Measurements from ENCODE around the gene ATP5F1B.
"Not testable (repeated sequence)": the region's sequence is repeated elsewhere in the genome, so short reads cannot be mapped to it uniquely, and the experiment has no call there.

ATP5F1B gene

GRCh38 chr12:56653781-56654180 is 8.0 kb upstream of the ATP5F1B start:
- DNase-seq (ENCODE audit: low read depth in 2 of 3, low spot score in 2 of 3): not testable (repeated sequence)

- not testable (repeated sequence) for DNase-seq (ENCODE audit: low read depth in 2 of 3, low spot score in 2 of 3)
Observed at GRCh38 chr12:56648023-56648422, 2.2 kb upstream of the ATP5F1B start.

GRCh38 chr12:56645201-56645716 is 525 bp downstream of the ATP5F1B start:
- DNase-seq (ENCODE audit: low read depth in 2 of 3, low spot score in 2 of 3): no peak

GRCh38 chr12:56644654-56645053 is 1.1 kb downstream of the ATP5F1B start:
- no peak for DNase-seq (ENCODE audit: low read depth in 2 of 3, low spot score in 2 of 3)

- no peak for DNase-seq (ENCODE audit: low read depth in 2 of 3, low spot score in 2 of 3)
Observed at GRCh38 chr12:56641219-56641618, 4.6 kb downstream of the ATP5F1B start.

GRCh38 chr12:56637621-56638020 is 8.2 kb downstream of the ATP5F1B start:
- no peak for DNase-seq (ENCODE audit: low read depth in 2 of 3, low spot score in 2 of 3)

GRCh38 chr12:56636675-56637540 is 8.9 kb downstream of the ATP5F1B start:
- peak; percentile 83 to 93 (median 87) for DNase-seq (ENCODE audit: low read depth in 2 of 3, low spot score in 2 of 3)

- peak; percentile 62 to 76 (median 71) for DNase-seq (ENCODE audit: low read depth in 2 of 3, low spot score in 2 of 3)
Observed at GRCh38 chr12:56635806-56636674, 9.7 kb downstream of the ATP5F1B start.

- DNase-seq (ENCODE audit: low read depth in 2 of 3, low spot score in 2 of 3): peak; percentile 43 to 52 (median 44)
Observed at GRCh38 chr12:56634837-56635791, 10.7 kb downstream of the ATP5F1B start.

GRCh38 chr12:56634242-56634836 is 11.4 kb downstream of the ATP5F1B start:
- DNase-seq (ENCODE audit: low read depth in 2 of 3, low spot score in 2 of 3): no peak

GRCh38 chr12:56633468-56634241 is 12.1 kb downstream of the ATP5F1B start:
- DNase-seq (ENCODE audit: low read depth in 2 of 3, low spot score in 2 of 3): no peak

- no peak for DNase-seq (ENCODE audit: low read depth in 2 of 3, low spot score in 2 of 3)
Observed at GRCh38 chr12:56632701-56633467, 12.9 kb downstream of the ATP5F1B start.

- peak in 2 of 3 experiments; percentile 32 to 37 for DNase-seq (ENCODE audit: low read depth in 2 of 3, low spot score in 2 of 3)
Observed at GRCh38 chr12:56631790-56632700, 13.7 kb downstream of the ATP5F1B start.

- DNase-seq (ENCODE audit: low read depth in 2 of 3, low spot score in 2 of 3): peak; percentile 60 to 76 (median 70)
Observed at GRCh38 chr12:56630180-56630632, 15.6 kb downstream of the ATP5F1B start, which contains the start of gene BAZ2A. BAZ2A (minus strand) TSS chr12:56630326; CDS start chr12:56617530, 12,796 bp downstream.

- DNase-seq (ENCODE audit: low read depth in 2 of 3, low spot score in 2 of 3): peak in 2 of 3 experiments; percentile 27 to 41
Observed at GRCh38 chr12:56629459-56630179, 16.2 kb downstream of the ATP5F1B start.

GRCh38 chr12:56628671-56629458 is 16.9 kb downstream of the ATP5F1B start:
- no peak for DNase-seq (ENCODE audit: low read depth in 2 of 3, low spot score in 2 of 3)

Measured in activated CD8-positive, alpha-beta memory T cell treated with anti-CD3 and anti-CD28 coated beads for 48 hours (primary cell).